ENCODE results near the gene IL34.

IL34 gene

DNA sequence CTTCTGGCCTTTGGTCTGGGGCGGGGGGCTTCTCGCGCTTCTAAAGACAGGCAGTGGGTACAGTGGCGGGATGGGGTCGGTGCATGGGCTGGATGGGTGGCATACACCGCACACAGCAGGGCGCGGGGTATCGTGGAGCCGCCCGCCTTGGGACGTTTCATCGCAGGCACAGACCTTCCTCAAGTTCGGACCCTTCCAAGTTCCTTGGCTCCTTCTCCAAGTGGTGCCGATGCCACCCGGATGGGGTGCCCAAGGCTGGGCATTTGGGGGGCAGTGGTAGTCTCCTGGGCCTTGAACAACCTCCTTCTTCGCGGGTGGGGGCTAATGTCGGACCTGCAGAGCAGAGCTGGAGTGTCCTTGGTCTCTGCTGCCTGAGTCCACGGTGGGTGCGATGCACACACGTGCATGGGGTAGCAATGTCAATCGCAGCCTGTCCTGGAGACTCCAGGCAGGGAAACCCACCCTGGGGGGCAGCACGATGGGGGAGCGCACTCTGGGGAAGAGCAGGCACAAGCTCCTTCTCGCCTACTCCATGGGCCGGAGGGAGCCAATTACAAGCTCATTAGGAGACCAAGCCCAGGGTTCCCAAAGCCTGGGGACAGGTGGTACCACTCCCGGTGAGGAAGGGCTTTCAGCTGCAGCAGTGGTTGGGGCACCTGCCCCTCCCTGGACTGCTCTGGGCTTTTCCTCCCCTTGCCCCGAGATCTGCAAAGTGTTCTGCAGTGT lies 40.2 kb downstream of the IL34 start:
- Histone ChIP-seq H3K9me3 (ENCODE audit: insufficient read depth, low read length, severe bottlenecking) (no peaks in the 10 kb centered on the region), H3K4me3 (ENCODE audit: low read depth in 1 of 2, low read length in 2 of 2) (peak overlapping the region in 1 of 2 experiments; percentile 64; a peak in 2 of 4 replicates), H3K36me3 (ENCODE audit: insufficient read depth, low read length) (peaks cover 5% of the 10 kb centered on the region; the same call in 1 of the 2 replicates), H4K20me1 (ENCODE audit: insufficient read depth, low read length) (peaks cover 33% of the 10 kb centered on the region), H3K27ac (ENCODE audit: low read length) (peak overlapping the region; percentile 0; the same call in 1 of the 2 replicates), H3K4me1 (ENCODE audit: insufficient read depth, low read length) (peaks cover 22% of the 10 kb centered on the region), H3K4me2 (ENCODE audit: insufficient read depth, low read length) (peak overlapping the region; percentile 80), H2AFZ (ENCODE audit: low read depth, low read length) (peak overlapping the region; percentile 87), H3K9ac (ENCODE audit: low read depth, low read length) (peak overlapping the region; percentile 64), H3K79me2 (ENCODE audit: insufficient read depth, low read length) (peaks cover 23% of the 10 kb centered on the region), H3K27me3 (ENCODE audit: insufficient read depth, low read length, poor library complexity) (no peaks in the 10 kb centered on the region)
- ATAC-seq (ENCODE audit: insufficient read depth, low read depth) (peak; percentile 47), DNase-seq (no peak)
- TF ChIP-seq EZH2 (IDR thresholded peaks at IDR 0.05; ENCODE audit: borderline replicate concordance, low read depth, low read length, severe bottlenecking), result no peak
- TF ChIP-seq CTCF (IDR thresholded peaks at IDR 0.05; ENCODE audit: borderline replicate concordance, extremely low read depth, low read length, poor library complexity, severe bottlenecking), result peak; percentile 4

GRCh38 chr16:70687102-70687511 lies 40.7 kb downstream of the IL34 start:
- no peak overlapping the region for H3K9ac ChIP-seq (ENCODE audit: low read depth, low read length)
- 0 out of 2 replicates have a peak overlapping the region, but pooled peaks have one; percentile 80 for H3K4me2 ChIP-seq (ENCODE audit: insufficient read depth, low read length)
- no peak for TF ChIP-seq EZH2 (IDR thresholded peaks at IDR 0.05; ENCODE audit: borderline replicate concordance, low read depth, low read length, severe bottlenecking)
- no peak for TF ChIP-seq CTCF (IDR thresholded peaks at IDR 0.05; ENCODE audit: borderline replicate concordance, extremely low read depth, low read length, poor library complexity, severe bottlenecking)
- H3K36me3 ChIP-seq (ENCODE audit: insufficient read depth, low read length), result peaks cover 7% of the 10 kb centered on the region; the same call in 1 of the 2 replicates
- peaks cover 22% of the 10 kb centered on the region for H3K4me1 ChIP-seq (ENCODE audit: insufficient read depth, low read length)
- ATAC-seq (ENCODE audit: insufficient read depth, low read depth) (no peak), DNase-seq (no peak)
- no peaks in the 10 kb centered on the region for H3K9me3 ChIP-seq (ENCODE audit: insufficient read depth, low read length, severe bottlenecking)
- no peaks in the 10 kb centered on the region for H3K27me3 ChIP-seq (ENCODE audit: insufficient read depth, low read length, poor library complexity)
- no peak overlapping the region for H3K4me3 ChIP-seq (ENCODE audit: low read depth in 1 of 2, low read length in 2 of 2)
- peaks cover 23% of the 10 kb centered on the region for H3K79me2 ChIP-seq (ENCODE audit: insufficient read depth, low read length)
- no peak overlapping the region for H3K27ac ChIP-seq (ENCODE audit: low read length)
- H4K20me1 ChIP-seq (ENCODE audit: insufficient read depth, low read length), result peaks cover 27% of the 10 kb centered on the region
- no peak overlapping the region for H2AFZ ChIP-seq (ENCODE audit: low read depth, low read length)

DNA sequence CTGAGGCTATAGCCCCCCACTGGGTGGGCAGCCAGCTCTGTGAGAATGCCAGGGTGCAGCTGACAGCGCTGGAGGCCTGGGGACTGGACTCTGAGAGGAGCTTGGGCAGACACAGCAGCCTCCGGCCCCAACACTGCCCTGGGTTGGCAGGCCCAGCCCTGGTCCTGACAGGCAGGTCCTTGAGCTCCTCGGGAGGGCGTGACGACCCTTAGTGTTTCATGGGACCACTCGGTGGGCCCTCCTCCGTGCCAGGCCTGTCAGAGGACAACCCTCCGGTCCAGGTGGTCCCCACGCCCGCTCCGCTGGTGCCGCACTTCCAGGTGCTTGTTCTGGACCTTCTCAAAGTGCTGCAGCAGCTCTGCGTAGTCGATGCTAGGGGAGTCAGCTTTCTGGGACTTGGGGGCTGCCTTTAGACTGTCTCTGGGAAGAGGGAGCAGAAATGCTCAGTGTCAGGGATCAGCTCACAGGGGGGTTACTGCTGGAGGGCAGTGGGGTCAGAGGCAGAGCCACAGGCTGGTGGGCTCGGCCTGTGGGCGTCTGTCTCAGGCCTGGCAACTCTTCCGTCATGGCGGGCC lies 41.4 kb downstream of the IL34 start:
- TF ChIP-seq EZH2 (IDR thresholded peaks at IDR 0.05; ENCODE audit: borderline replicate concordance, low read depth, low read length, severe bottlenecking) (no peak), CTCF (IDR thresholded peaks at IDR 0.05; ENCODE audit: borderline replicate concordance, extremely low read depth, low read length, poor library complexity, severe bottlenecking) (no peak)
- no peak overlapping the region for H3K27ac ChIP-seq (ENCODE audit: low read length)
- H3K27me3 ChIP-seq (ENCODE audit: insufficient read depth, low read length, poor library complexity), result no peaks in the 10 kb centered on the region
- H3K4me3 ChIP-seq (ENCODE audit: low read depth in 1 of 2, low read length in 2 of 2), result no peak overlapping the region
- H3K79me2 ChIP-seq (ENCODE audit: insufficient read depth, low read length), result peaks cover 21% of the 10 kb centered on the region
- H3K4me2 ChIP-seq (ENCODE audit: insufficient read depth, low read length), result no peak overlapping the region
- DNase-seq (no peak), ATAC-seq (ENCODE audit: insufficient read depth, low read depth) (no peak)
- no peaks in the 10 kb centered on the region for H3K9me3 ChIP-seq (ENCODE audit: insufficient read depth, low read length, severe bottlenecking)
- peaks cover 22% of the 10 kb centered on the region for H3K4me1 ChIP-seq (ENCODE audit: insufficient read depth, low read length)
- H3K36me3 ChIP-seq (ENCODE audit: insufficient read depth, low read length), result peaks cover 7% of the 10 kb centered on the region; the same call in 1 of the 2 replicates
- no peak overlapping the region for H3K9ac ChIP-seq (ENCODE audit: low read depth, low read length)
- peaks cover 22% of the 10 kb centered on the region for H4K20me1 ChIP-seq (ENCODE audit: insufficient read depth, low read length)
- H2AFZ ChIP-seq (ENCODE audit: low read depth, low read length), result no peak overlapping the region
